Natural killer cell (primary cell): ENCODE results near the gene LMBRD1. TPM values are rescaled to one million over a fixed set of nuclear protein-coding genes. Genes with fewer than 3 reads are reported as not detected.

Experiments
- ATAC-seq, 3 donors: fragments of 150-1000 bp in 2 of 3; fragments of 200-7000 bp in 1 of 3; cut with Tn5 transposase; 1 replicate in 1 of 3; 2 replicates in 2 of 3; pipeline ENCODE4 v1.10.0; 2021; ENCODE audit warnings: mild to moderate bottlenecking in 2 of 3, moderate library complexity in 2 of 3
- DNase-seq, 2 donors: peaks; one replicate each; pipeline versions ENCODE4 v3.0.0 to v3.0.0-alpha.2; 2013 to 2021; ENCODE audit warnings: mixed read lengths in 1 of 2
- H3K27ac ChIP-seq: one replicate; pipeline ENCODE4 v1.5.1; 2013; ENCODE audit warnings: mild to moderate bottlenecking, low read length
- H3K27me3 ChIP-seq: one replicate; pipeline ENCODE4 v1.6.1; 2013; ENCODE audit warnings: low read length; ENCODE audit not compliant: control insufficient read depth, insufficient read depth
- H3K36me3 ChIP-seq: one replicate; pipeline ENCODE4 v1.6.1; 2013; ENCODE audit warnings: low read length; ENCODE audit not compliant: control insufficient read depth, insufficient read depth
- H3K4me1 ChIP-seq: one replicate; pipeline ENCODE4 v1.6.1; 2013; ENCODE audit warnings: low read length; ENCODE audit not compliant: control insufficient read depth, insufficient read depth
- H3K4me3 ChIP-seq: one replicate; pipeline ENCODE4 v1.5.1; 2013; ENCODE audit warnings: low read length
- H3K9me3 ChIP-seq: one replicate; pipeline ENCODE4 v1.6.1; 2013; ENCODE audit warnings: low read length; ENCODE audit not compliant: control insufficient read depth, insufficient read depth
- H3K27ac Mint-ChIP-seq, 2 donors: one replicate each; pipeline ENCODE4 v1.8.0; 2022; ENCODE audit warnings: mild to moderate bottlenecking in 2 of 2, mixed read lengths in 2 of 2, moderate library complexity in 1 of 2
- H3K27me3 Mint-ChIP-seq, 2 donors: one replicate each; pipeline ENCODE4 v1.8.0; 2022; ENCODE audit warnings: low read depth in 2 of 2, mixed read lengths in 2 of 2
- H3K36me3 Mint-ChIP-seq: one replicate; pipeline ENCODE4 v1.8.0; 2022; ENCODE audit warnings: mixed read lengths
- H3K4me1 Mint-ChIP-seq, 2 donors: one replicate each; pipeline ENCODE4 v1.8.0; 2022; ENCODE audit warnings: mixed read lengths in 2 of 2
- H3K4me3 Mint-ChIP-seq: one replicate; pipeline ENCODE4 v1.8.0; 2022; ENCODE audit warnings: mild to moderate bottlenecking, moderate library complexity, mixed read lengths
- H3K9me3 Mint-ChIP-seq, 2 donors: one replicate each; pipeline ENCODE4 v1.8.0; 2022; ENCODE audit warnings: mixed read lengths in 2 of 2
- WGBS: methylation state at CpG from one replicate; pipeline ENCODE4 v1.1.7; 2013; ENCODE audit warnings: missing lambda C conversion rate; ENCODE audit not compliant: insufficient coverage; 5-methylcytosine and 5-hydroxymethylcytosine counted together
- intact Hi-C: fragments of 100-400 bp; cut with micrococcal nuclease; formaldehyde crosslinking; loops from one replicate; pipeline ENCODE4 v1.14.2; 2022
- total RNA-seq, 4 donors: library from RNA; stranded (reverse); fragments of 120-200 nt in 1 of 4; gene quantifications; one replicate each; pipeline versions ENCODE4 v1.2.3 to v1.2.4, GENCODE V29; 2013 to 2022
- TF ChIP-seq, protein P1 (sequence below): fragments of 200-600 bp; IDR thresholded peaks from one replicate; pipeline ENCODE4 v1.8.0; 2022; ENCODE audit warnings: antibody characterized with exemption

The LMBRD1 gene
- total RNA-seq, 3 donors from 2014 or later (not counting 1 experiment from before 2014, with no cell fraction given) = 41.0 to 43.1 (median 41.1) TPM

GRCh38 chr6:69812746-69813427, 16.1 kb upstream of the LMBRD1 start:
- Mint-ChIP-seq H3K4me3 (peak overlapping the region; percentile 7), H3K4me1 (peaks cover 29 to 41% of the 10 kb centered on the region in 2 donors), H3K27me3 (peaks cover 8 to 9% of the 10 kb centered on the region in 2 donors), H3K9me3 (no peaks in the 10 kb centered on the region), H3K27ac (peak overlapping the region; percentile 8 to 41), H3K36me3 (no peaks in the 10 kb centered on the region)
- Histone ChIP-seq H3K9me3 (no peaks in the 10 kb centered on the region), H3K4me1 (peaks cover 19% of the 10 kb centered on the region), H3K4me3 (no peak overlapping the region), H3K36me3 (no peaks in the 10 kb centered on the region), H3K27ac (peak overlapping the region; percentile 30), H3K27me3 (peaks cover 1% of the 10 kb centered on the region)
- ATAC-seq = no peak
- DNase-seq = no peak
- WGBS = 47% methylated on average over 4 of the region's 4 CpGs
- intact Hi-C loops = no loop called here
- TF ChIP-seq, protein P1, sequence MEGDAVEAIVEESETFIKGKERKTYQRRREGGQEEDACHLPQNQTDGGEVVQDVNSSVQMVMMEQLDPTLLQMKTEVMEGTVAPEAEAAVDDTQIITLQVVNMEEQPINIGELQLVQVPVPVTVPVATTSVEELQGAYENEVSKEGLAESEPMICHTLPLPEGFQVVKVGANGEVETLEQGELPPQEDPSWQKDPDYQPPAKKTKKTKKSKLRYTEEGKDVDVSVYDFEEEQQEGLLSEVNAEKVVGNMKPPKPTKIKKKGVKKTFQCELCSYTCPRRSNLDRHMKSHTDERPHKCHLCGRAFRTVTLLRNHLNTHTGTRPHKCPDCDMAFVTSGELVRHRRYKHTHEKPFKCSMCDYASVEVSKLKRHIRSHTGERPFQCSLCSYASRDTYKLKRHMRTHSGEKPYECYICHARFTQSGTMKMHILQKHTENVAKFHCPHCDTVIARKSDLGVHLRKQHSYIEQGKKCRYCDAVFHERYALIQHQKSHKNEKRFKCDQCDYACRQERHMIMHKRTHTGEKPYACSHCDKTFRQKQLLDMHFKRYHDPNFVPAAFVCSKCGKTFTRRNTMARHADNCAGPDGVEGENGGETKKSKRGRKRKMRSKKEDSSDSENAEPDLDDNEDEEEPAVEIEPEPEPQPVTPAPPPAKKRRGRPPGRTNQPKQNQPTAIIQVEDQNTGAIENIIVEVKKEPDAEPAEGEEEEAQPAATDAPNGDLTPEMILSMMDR = no peak

DNA sequence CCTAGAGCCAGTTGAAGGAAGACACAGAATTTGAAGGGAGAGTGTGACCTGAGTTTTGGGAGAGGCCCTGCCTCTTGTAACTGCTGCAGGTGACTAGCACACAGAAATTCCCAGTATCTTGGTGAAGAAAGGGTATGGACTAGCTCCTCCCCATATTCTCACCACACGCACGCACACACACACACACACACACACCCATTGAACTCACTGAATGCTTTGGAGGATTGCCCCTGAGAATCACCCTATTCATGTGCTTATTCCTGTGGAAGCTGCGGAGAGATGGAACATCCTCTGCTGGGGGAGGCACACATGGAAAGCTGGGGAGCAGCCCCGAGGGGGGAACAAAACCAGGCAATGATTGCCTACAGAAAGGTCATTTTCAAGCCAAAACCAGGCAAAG, 6.2 kb upstream of the LMBRD1 start:
- Mint-ChIP-seq H3K36me3 (no peaks in the 10 kb centered on the region), H3K27ac (no peak overlapping the region), H3K4me1 (no peaks in the 10 kb centered on the region), H3K9me3 (no peaks in the 10 kb centered on the region), H3K4me3 (no peak overlapping the region), H3K27me3 (peaks cover 0 to 4% of the 10 kb centered on the region in 2 donors)
- TF ChIP-seq, protein P1 = no peak
- no peaks in the 10 kb centered on the region for H3K9me3 ChIP-seq
- 66% methylated on average over 3 of the region's 4 CpGs for WGBS
- no peaks in the 10 kb centered on the region for H3K4me1 ChIP-seq
- ATAC-seq (no peak), DNase-seq (no peak)
- no peak overlapping the region for H3K27ac ChIP-seq
- H3K27me3 ChIP-seq = peaks cover 2% of the 10 kb centered on the region
- H3K36me3 ChIP-seq = no peaks in the 10 kb centered on the region
- intact Hi-C loops = no loop called here
- H3K4me3 ChIP-seq = no peak overlapping the region

DNA sequence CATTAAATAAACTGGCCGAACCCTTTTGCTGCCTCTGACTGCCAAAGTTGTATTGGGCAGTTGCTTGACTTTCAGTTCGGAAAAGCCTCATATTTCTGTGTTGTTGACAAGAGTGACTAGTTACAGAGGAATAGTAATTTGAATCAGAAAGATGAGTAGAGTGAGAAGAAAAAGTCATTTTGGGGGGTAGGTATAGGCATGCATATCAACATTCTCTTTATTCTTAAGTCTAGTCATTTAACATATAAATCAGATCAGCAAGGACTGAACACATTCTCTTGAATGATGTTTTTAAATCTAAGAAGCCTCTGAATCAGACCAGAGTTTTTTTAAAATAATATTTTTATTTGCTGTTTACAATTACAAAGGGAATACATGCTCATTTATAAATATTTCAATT, 4.9 kb upstream of the LMBRD1 start:
- intact Hi-C loops = no loop called here
- H3K9me3 Mint-ChIP-seq = no peaks in the 10 kb centered on the region

More for the DNA sequence above, 4.9 kb upstream of the LMBRD1 start:
- ATAC-seq (no peak), DNase-seq (no peak)
- Mint-ChIP-seq H3K4me1 (peaks cover 11% of the 10 kb centered on the region in 2 donors), H3K27me3 (peaks cover 0 to 4% of the 10 kb centered on the region in 2 donors), H3K36me3 (no peaks in the 10 kb centered on the region), H3K27ac (no peak overlapping the region), H3K4me3 (no peak overlapping the region)
- H3K27me3 ChIP-seq = no peaks in the 10 kb centered on the region
- peaks cover 6% of the 10 kb centered on the region for H3K4me1 ChIP-seq
- TF ChIP-seq, protein P1 = no peak
- H3K27ac ChIP-seq = no peak overlapping the region
- H3K9me3 ChIP-seq = no peaks in the 10 kb centered on the region
- WGBS = 95% methylated on average over 2 of the region's 2 CpGs
- no peaks in the 10 kb centered on the region for H3K36me3 ChIP-seq
- H3K4me3 ChIP-seq = no peak overlapping the region
